ENCODE measurements around the gene IFI27. TPM values are rescaled to one million over a fixed set of nuclear protein-coding genes. Genes with fewer than 3 reads are reported as not detected.
A peak's percentile ranks its signal among the peaks of the same experiment; 100 is the strongest.

IFI27 gene
- total and polyA plus RNA-seq, 10 of the 15 experiments (the other 5 are each of a cell fraction or from before 2014, with no cell fraction given): 1.1 to 45.5 (median 3.3) TPM

- TF ChIP-seq E2F8 (IDR thresholded peaks at IDR 0.05; ENCODE audit: low read depth, partially characterized antibody) (peak; percentile 5), HDAC6 (IDR thresholded peaks at IDR 0.05; ENCODE audit: unreplicated experiment) (peak; percentile 12), MXI1 (IDR thresholded peaks at IDR 0.05; ENCODE audit: low read depth, low read length) (0 out of 2 replicates have a peak, but pooled peaks have one; percentile 34), RELA (IDR thresholded peaks at IDR 0.05; ENCODE audit: borderline replicate concordance, partially characterized antibody) (no peak)
Measured at GRCh38 chr14:94081386-94081820, 29.1 kb upstream of the IFI27 start (continued).

GRCh38 chr14:94087891-94088290 is 22.6 kb upstream of the IFI27 start:
- Histone ChIP-seq H3K4me2 (ENCODE audit: control insufficient read depth, insufficient read depth) (no peak overlapping the region), H3K9me3 (replicated peaks; ENCODE audit: control insufficient read depth, insufficient read depth, low read length) (no peaks in the 10 kb centered on the region; the same call in 2 of the 3 replicates), H3K27me3 (replicated peaks in 1 of 2; ENCODE audit: control insufficient read depth in 2 of 2, insufficient read depth in 2 of 2, low read length in 1 of 2) (no peaks in the 10 kb centered on the region), H3K79me2 (ENCODE audit: control insufficient read depth, insufficient read depth, low read length) (no peaks in the 10 kb centered on the region), H3K4me3 (no peak overlapping the region), H3K9ac (ENCODE audit: control insufficient read depth, insufficient read depth, low read length) (no peak overlapping the region), H3K27ac (ENCODE audit: control insufficient read depth, insufficient read depth) (no peak overlapping the region), H2AFZ (ENCODE audit: control insufficient read depth, low read depth, low read length) (no peak overlapping the region), H3K36me3 (ENCODE audit: control insufficient read depth in 2 of 2, insufficient read depth in 2 of 2, low read length in 1 of 2) (no peaks in the 10 kb centered on the region), H4K20me1 (ENCODE audit: control insufficient read depth, insufficient read depth) (no peaks in the 10 kb centered on the region), H3K4me1 (ENCODE audit: control insufficient read depth, insufficient read depth, low read length) (no peaks in the 10 kb centered on the region)
- ATAC-seq (no peak), DNase-seq (ENCODE audit: low read depth, low spot score) (no peak), FAIRE-seq (no peak)
- ChIA-PET CTCF (no interaction called here), POLR2A (no interaction called here), SMC1A (ENCODE audit: uncharacterized antibody, unreplicated experiment) (no interaction called here), RAD21 (ENCODE audit: unreplicated experiment) (no interaction called here)
- in situ Hi-C loops (cut with MboI): no loop called here
- no TSS peak for BruUV-seq (replicated peaks)
- intact Hi-C loops (cut with micrococcal nuclease; ENCODE audit: unreplicated experiment): no loop called here
- WGBS (ENCODE audit: insufficient coverage, insufficient replicate concordance, low lambda C conversion rate, missing lambda C conversion rate): 89% methylated on average over 4 of the region's 4 CpGs
- TF ChIP-seq BMI1 (IDR thresholded peaks at IDR 0.05; ENCODE audit: borderline replicate concordance) (no peak), NRF1 (conservative IDR thresholded peaks at IDR 0.05; ENCODE audit: low read depth, low read length) (no peak), TCF3 (IDR thresholded peaks at IDR 0.05; ENCODE audit: borderline replicate concordance, insufficient read depth, low read depth, low read length) (no peak), BCL11A (IDR thresholded peaks at IDR 0.05; ENCODE audit: low read depth, low read length) (no peak), CBX5 (IDR thresholded peaks at IDR 0.05; ENCODE audit: low read depth) (no peak), MEF2A (IDR thresholded peaks at IDR 0.05; ENCODE audit: insufficient read depth, low read depth, low read length) (no peak), PAX8 (IDR thresholded peaks at IDR 0.05) (no peak), SUZ12 (IDR thresholded peaks at IDR 0.05; ENCODE audit: unreplicated experiment) (no peak), PRDM15 (CRISPR knock-in tag; IDR thresholded peaks at IDR 0.05) (no peak), CTCF (IDR thresholded peaks at IDR 0.05 in 2 of 3, conservative IDR thresholded peaks at IDR 0.05 in 1 of 3; ENCODE audit: control insufficient read depth in 2 of 3, extremely low read depth in 1 of 3, insufficient read depth in 1 of 3, low read depth in 3 of 3, low read length in 3 of 3) (no peak), NFXL1 (IDR thresholded peaks at IDR 0.05; ENCODE audit: borderline replicate concordance) (no peak)
